ENCODE data around the gene C10orf71. TPM values are rescaled to one million over a fixed set of nuclear protein-coding genes. Genes with fewer than 3 reads are reported as not detected.

Gene C10orf71
- total RNA-seq, 2 donors from 2014 or later, result 0.14 TPM; not detected in 1

GRCh38 chr10:49353895-49354566 is 55.1 kb downstream of the C10orf71 start:
- H3K4me3 ChIP-seq, result no peak overlapping the region
- H3K27me3 ChIP-seq (replicated peaks; ENCODE audit: insufficient read depth), result no peaks in the 10 kb centered on the region
- no peaks in the 10 kb centered on the region for H3K36me3 ChIP-seq
- H3K4me1 ChIP-seq (ENCODE audit: control insufficient read depth in 1 of 2, low read depth in 2 of 2), result no peaks in the 10 kb centered on the region
- no peak for ATAC-seq (ENCODE audit: insufficient number of reproducible peaks, low FRiP score, low read depth)
- no peak for TF ChIP-seq CTCF (IDR thresholded peaks at IDR 0.05)
- no peak for DNase-seq (ENCODE audit: low spot score)
- no peaks in the 10 kb centered on the region for H3K9me3 ChIP-seq
- no peak overlapping the region for H3K27ac ChIP-seq

GRCh38 chr10:49354593-49354992 is 55.6 kb downstream of the C10orf71 start:
- no peak for TF ChIP-seq CTCF (IDR thresholded peaks at IDR 0.05)
- ATAC-seq (ENCODE audit: insufficient number of reproducible peaks, low FRiP score, low read depth) (no peak), DNase-seq (ENCODE audit: low spot score) (no peak)
- no peaks in the 10 kb centered on the region for H3K9me3 ChIP-seq
- no peak overlapping the region for H3K4me3 ChIP-seq
- H3K4me1 ChIP-seq (ENCODE audit: control insufficient read depth in 1 of 2, low read depth in 2 of 2), result no peaks in the 10 kb centered on the region
- H3K27ac ChIP-seq, result no peak overlapping the region
- H3K27me3 ChIP-seq (replicated peaks; ENCODE audit: insufficient read depth), result no peaks in the 10 kb centered on the region
- H3K36me3 ChIP-seq, result no peaks in the 10 kb centered on the region

- H3K36me3 ChIP-seq, result no peaks in the 10 kb centered on the region
- H3K9me3 ChIP-seq, result no peaks in the 10 kb centered on the region
- no peak overlapping the region for H3K4me3 ChIP-seq
- DNase-seq (ENCODE audit: low spot score), result no peak
- ATAC-seq (ENCODE audit: insufficient number of reproducible peaks, low FRiP score, low read depth), result no peak
- H3K4me1 ChIP-seq (ENCODE audit: control insufficient read depth in 1 of 2, low read depth in 2 of 2), result no peaks in the 10 kb centered on the region
- TF ChIP-seq CTCF (IDR thresholded peaks at IDR 0.05), result no peak
- no peaks in the 10 kb centered on the region for H3K27me3 ChIP-seq (replicated peaks; ENCODE audit: insufficient read depth)
- no peak overlapping the region for H3K27ac ChIP-seq
Observed at GRCh38 chr10:49355221-49355620, 56.3 kb downstream of the C10orf71 start.

GRCh38 chr10:49356181-49356580 is 57.2 kb downstream of the C10orf71 start:
- ATAC-seq (ENCODE audit: insufficient number of reproducible peaks, low FRiP score, low read depth), result no peak
- H3K36me3 ChIP-seq, result no peaks in the 10 kb centered on the region
- H3K4me1 ChIP-seq (ENCODE audit: control insufficient read depth in 1 of 2, low read depth in 2 of 2), result no peaks in the 10 kb centered on the region
- no peaks in the 10 kb centered on the region for H3K27me3 ChIP-seq (replicated peaks; ENCODE audit: insufficient read depth)
- no peak for DNase-seq (ENCODE audit: low spot score)
- TF ChIP-seq CTCF (IDR thresholded peaks at IDR 0.05), result no peak
- no peak overlapping the region for H3K27ac ChIP-seq
- H3K9me3 ChIP-seq, result no peaks in the 10 kb centered on the region
- H3K4me3 ChIP-seq, result no peak overlapping the region

- no peak overlapping the region for H3K4me3 ChIP-seq
- ATAC-seq (ENCODE audit: insufficient number of reproducible peaks, low FRiP score, low read depth) (no peak), DNase-seq (ENCODE audit: low spot score) (no peak)
- H3K27me3 ChIP-seq (replicated peaks; ENCODE audit: insufficient read depth), result no peaks in the 10 kb centered on the region
- no peaks in the 10 kb centered on the region for H3K36me3 ChIP-seq
- H3K9me3 ChIP-seq, result no peaks in the 10 kb centered on the region
- no peak for TF ChIP-seq CTCF (IDR thresholded peaks at IDR 0.05)
- H3K27ac ChIP-seq, result no peak overlapping the region
- no peaks in the 10 kb centered on the region for H3K4me1 ChIP-seq (ENCODE audit: control insufficient read depth in 1 of 2, low read depth in 2 of 2)
Observed at GRCh38 chr10:49356944-49357343, 58.0 kb downstream of the C10orf71 start.

All from thoracic aorta (tissue), 2 donors.